ENCODE results near the gene TRABD2A.
A peak's percentile ranks its signal among the peaks of the same experiment; 100 is the strongest.

The TRABD2A gene

DNA sequence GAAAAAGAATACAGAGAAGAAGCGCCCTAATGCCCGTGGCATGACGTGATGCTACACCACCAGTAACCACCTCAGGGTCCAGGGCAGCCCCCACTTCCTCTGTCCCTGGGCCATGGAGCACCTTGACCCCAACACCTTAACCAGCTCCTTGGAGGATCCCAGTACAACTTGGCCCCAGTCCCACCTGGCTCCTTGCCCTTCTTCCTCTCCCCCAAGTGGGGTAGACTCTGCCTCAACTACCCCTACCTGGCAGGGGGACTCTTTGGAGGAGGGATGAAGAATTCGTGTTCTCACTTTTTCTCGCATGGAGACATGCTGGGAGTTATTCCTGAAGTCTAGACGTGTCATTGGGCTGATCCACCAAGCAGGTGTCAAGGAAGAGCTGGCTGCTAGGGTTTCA, 18.9 kb downstream of the TRABD2A start:
- in situ Hi-C loops (cut with MboI; ENCODE audit: low pct_unique_long_range_greater_than_20kb, low sequenced_read_pairs), result no loop called here
- DNase-seq, result no peak

DNA sequence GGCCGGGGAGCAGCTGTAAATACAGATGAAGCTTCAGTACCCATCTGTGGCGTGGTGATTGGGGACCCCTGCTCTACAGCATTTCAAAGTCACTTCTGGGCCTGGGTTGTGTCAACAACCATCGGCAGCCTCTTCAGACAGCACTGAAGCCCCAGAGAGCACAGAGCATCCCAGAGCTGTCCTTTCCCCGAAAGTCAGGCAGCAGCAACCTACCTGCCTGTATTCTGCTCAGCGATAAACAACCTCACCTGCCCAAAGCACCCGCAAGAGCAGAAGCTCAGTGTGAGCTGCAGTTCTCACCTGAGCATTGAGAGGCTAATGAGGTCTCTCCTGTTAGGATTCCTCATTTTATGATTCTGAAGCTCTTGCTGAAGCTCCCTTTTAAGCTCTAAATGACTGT, 19.3 kb downstream of the TRABD2A start:
- in situ Hi-C loops (cut with MboI; ENCODE audit: low pct_unique_long_range_greater_than_20kb, low sequenced_read_pairs), result no loop called here
- DNase-seq, result no peak

DNA sequence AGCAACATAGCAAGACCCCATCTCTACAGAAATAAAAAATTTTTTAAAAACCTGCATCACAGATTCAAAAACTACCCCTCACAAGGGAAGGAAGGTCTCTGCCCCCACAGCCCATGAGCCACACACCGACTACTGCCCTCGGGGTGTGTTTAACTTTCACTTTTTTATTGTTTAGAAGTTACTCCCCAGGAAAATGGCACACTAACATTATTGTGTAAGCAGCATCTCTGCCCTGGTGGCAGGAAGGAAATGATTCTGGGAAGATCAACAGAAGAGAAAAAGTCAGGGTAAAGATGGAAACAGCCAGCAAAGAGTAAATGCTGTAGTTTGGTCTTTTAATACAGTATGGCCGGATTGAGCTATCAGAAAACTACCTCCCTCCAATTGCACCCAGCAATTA, 21.9 kb downstream of the TRABD2A start:
- DNase-seq, result no peak
- in situ Hi-C loops (cut with MboI; ENCODE audit: low pct_unique_long_range_greater_than_20kb, low sequenced_read_pairs), result no loop called here

DNA sequence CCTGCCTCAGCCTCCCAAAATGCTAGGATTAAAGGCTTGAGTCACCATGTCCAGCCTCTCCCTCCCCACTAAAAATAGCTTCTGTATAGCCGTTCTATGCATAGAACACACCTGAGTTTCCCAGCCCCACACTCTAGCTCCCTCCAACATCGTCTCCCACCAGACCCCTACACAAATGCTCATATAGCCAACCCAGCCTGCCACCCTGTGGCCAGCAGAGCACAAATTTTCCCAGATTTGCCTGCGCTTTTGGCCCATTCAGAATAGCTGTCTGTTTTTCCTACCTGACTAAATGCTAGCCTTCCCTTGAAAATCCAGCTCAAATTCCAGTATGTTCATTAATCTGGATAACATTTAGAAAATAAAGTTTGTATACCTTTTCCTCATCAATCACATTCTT, 22.8 kb downstream of the TRABD2A start:
- no peak for DNase-seq
- in situ Hi-C loops (cut with MboI; ENCODE audit: low pct_unique_long_range_greater_than_20kb, low sequenced_read_pairs), result no loop called here

DNA sequence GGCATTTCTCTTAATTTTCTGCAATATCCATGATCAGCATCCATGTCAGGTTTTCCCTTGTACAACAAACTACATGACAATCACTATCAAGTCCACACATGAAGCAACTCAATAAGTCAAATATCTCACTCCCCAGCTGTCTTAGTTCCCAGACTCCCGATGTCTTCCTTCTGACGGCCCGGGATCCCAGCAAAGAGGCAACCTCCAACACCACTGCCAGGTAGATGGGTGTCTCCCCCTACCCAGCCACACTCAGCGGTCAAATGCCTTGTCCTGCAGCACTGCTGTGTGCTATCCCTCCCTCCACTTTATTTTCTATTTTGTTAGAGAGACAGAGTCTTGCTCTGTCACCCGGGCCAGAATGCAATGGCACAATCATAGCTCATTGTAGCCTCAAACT, 23.3 kb downstream of the TRABD2A start:
- no peak for DNase-seq
- in situ Hi-C loops (cut with MboI; ENCODE audit: low pct_unique_long_range_greater_than_20kb, low sequenced_read_pairs), result no loop called here

DNA sequence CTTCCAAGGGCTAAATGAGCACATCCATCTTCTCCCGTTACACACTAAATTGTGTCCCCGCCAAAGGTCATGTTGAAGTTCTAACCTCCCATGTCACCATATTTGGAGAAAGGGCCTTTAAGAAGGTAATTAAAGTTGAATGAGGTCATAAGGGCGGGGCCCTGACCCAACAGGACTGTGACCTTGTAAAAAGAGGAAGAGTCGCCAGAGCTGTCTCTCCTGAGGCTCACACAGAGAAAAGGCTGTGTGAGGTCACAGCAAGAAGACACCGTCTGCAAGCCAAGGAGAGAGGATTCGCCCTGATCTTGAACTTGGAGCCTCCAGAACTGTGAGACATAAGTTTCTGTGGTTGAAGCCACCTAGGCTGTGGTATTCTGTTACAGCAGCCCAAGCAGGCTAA, 24.1 kb downstream of the TRABD2A start:
- DNase-seq, result peak; percentile 67
- in situ Hi-C loops (cut with MboI; ENCODE audit: low pct_unique_long_range_greater_than_20kb, low sequenced_read_pairs), result no loop called here

DNA sequence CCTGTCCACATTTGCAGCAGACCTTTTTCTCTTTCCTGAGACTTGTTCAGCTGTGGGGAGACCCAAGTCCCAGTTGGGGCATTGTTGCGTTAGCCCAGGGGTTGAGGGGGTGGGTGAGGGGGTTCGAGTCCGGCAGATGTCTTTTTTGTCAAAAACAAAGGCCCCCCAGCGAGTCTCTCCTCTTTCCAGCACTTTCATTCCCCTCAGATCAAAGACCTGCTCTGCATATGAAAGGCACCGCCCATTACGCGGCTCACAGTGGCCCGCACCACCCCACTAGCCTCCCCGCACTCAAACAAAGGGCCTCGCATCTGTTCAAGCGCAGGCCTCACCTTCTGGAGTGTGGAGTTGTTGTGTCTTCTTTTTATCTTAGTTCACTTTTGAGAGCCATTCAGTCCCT, 25.2 kb downstream of the TRABD2A start:
- in situ Hi-C loops (cut with MboI; ENCODE audit: low pct_unique_long_range_greater_than_20kb, low sequenced_read_pairs), result no loop called here
- DNase-seq, result no peak

DNA sequence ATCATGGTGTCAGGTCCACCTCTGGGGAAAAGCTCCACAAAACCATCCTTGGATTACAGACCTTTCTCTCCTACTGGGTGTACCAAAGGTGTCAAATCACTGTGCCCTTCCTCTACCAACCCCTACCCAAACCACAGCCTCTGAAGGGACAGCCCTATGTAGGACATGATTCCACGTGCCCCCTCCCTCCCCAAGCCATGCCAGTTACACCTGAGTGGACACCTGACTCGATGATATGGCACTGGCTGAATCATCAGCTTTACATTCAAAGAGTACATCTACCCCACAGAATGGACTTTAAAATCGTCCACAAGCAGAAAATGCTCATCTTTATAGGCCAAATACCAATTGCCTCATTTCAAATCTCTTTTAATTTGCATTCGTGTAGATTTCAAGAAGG, 26.0 kb downstream of the TRABD2A start:
- no peak for DNase-seq
- in situ Hi-C loops (cut with MboI; ENCODE audit: low pct_unique_long_range_greater_than_20kb, low sequenced_read_pairs), result no loop called here

DNA sequence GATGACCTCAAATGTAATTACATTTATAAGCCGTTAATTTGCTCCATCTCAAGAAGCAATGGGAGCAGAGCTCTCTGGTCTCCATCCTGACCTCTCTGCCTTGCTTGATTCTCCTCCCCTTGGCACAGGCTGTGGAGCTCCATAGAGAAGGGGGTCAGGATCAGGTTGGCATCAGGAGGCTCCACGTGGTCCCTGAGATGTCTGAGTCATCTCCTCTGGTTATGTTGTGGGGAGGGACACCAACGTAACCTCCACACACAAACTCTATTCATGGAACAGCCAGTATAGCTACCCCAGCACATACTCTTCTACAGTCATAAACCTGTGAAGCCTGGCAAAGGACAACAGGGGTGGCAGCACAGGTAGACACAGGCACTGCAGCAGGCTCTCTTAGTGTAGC, 29.0 kb downstream of the TRABD2A start:
- in situ Hi-C loops (cut with MboI; ENCODE audit: low pct_unique_long_range_greater_than_20kb, low sequenced_read_pairs), result no loop called here

DNA sequence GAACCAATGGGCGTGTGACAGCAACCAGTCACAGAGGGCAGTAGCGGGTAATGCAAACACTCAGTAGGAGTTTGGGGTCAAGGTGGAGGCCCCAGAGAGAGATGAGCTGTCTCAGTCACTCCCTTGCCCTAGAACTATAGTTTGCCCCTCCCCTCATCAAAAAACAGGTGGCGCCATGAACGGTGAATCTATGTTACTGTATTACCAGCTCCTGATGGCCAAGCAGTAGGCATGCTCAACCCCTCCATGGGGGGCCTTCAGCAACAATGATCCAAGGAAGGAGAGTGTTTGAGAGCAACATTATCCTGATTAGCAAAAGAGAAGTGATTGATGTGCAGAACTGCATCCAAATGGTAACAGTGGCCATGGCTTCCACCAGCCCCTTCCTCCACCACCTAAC, 30.4 kb downstream of the TRABD2A start:
- no peak for DNase-seq
- in situ Hi-C loops (cut with MboI; ENCODE audit: low pct_unique_long_range_greater_than_20kb, low sequenced_read_pairs), result no loop called here

More for the DNA sequence above, 29.0 kb downstream of the TRABD2A start:
- DNase-seq, result no peak

DNA sequence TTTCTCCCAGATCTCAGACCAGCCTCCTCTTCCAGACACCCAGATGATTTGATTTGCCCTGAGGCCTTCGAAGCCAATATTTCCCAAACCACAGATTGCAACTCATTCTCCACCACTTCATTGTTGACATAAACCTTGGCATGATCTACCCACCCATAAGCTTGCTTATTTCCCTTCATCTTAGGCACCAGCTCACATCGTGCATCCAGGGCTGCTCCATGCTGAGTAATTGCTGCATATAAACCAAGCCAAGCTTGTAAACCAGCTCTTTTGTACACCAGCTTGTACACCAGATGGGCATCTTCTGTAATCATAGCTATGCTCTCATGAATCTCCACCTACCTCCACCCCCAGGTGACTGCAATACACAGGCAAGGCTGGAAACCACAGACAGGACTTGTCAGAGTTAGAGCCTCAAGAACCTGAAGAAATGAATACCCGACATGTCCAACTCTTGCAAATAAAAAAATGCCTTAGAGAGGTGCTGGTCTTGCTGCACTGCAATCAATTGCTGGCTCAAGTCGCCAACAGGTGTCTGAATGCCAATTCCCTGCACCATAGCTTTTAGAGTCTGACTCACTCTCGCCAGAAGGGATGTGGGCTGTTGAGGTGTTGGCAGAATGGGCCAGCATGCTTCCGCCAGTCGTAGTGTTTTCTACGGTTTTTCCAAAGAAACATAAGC, 31.5 kb downstream of the TRABD2A start:
- in situ Hi-C loops (cut with MboI; ENCODE audit: low pct_unique_long_range_greater_than_20kb, low sequenced_read_pairs), result no loop called here
- no peak for DNase-seq

DNA sequence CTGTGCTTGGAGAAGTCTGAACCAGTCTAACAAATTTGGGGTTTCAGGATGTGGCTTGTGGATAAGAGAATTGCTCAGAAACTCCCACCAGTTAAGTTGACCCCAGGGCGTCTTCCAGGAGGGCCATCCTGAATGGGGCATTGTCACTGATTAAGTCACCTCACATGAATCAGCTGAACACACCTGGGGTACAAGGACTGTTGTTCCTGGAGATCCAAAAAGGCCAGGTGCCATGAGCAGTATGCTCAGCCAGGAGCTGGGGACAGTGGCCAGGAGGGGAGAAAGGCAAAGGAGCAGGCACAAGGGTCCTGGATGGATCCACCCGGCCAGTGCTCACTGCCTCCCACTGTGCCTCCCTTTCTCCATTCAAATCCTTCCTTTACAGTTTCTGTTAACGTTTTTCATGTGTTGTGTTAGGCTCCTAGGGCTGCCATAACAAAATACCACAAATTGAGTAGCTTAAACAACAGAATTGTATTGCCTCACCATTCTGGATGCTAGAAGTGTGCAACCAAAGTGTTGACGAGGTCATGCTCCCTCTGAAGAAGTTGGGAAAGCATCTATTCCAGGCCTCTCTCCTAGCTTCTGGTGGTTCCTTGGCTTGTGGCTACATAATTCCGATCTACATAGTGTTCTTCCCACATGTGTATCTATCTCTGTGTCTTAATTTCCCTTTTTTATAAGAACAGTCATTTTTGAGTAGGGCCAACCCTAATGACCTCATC, 33.4 kb downstream of the TRABD2A start:
- in situ Hi-C loops (cut with MboI; ENCODE audit: low pct_unique_long_range_greater_than_20kb, low sequenced_read_pairs), result no loop called here

DNA sequence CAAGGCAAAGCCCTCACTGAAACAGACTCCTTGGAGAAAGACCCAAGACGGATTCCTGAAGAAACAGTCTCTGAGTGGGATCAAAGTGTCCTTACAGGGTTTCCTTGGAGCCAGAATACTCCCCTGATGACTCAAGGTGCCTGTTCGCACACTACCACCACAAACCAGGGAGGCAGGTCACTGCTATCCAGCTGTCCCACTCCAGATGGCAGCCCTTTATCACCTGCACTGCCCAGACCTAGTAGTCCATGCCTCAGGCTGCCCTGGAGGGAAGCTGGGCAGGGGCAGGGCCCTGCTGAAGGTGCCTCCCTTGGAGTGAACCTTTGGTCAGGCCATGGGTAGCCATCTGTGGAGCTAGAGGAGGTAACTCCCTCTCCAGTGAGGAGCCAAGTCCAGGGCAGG, 34.1 kb downstream of the TRABD2A start:
- in situ Hi-C loops (cut with MboI; ENCODE audit: low pct_unique_long_range_greater_than_20kb, low sequenced_read_pairs), result no loop called here

More for the DNA sequence above, 33.4 kb downstream of the TRABD2A start:
- no peak for DNase-seq

DNA sequence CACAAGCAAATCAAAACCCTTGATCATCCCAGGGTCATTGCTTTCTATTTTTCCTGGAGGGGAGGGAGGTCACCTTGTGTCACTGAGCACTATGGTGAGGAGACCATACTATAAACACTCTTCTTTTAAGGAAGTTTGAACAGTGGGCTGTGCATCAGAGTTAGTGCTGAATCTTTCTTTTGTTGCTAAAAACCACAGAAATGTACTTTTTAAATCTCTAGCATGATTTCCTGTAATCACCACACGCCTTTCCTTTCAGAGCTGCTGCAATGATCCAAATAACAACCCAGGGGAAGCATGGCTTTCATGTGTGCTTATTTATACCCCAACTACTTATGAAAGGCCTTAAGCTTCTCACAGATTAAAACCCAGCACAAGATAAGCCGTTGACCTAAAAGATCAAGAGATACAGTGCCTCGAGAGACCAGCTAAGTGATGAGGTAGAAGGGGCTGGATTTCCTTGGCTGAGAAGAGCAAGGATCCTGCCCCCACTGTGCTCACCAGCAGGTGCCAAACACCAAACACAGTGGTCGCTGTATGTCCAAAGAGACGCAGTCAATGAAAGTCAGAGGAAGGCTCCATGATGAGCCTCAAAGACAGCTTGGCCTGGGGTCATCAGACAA, 34.7 kb downstream of the TRABD2A start:
- in situ Hi-C loops (cut with MboI; ENCODE audit: low pct_unique_long_range_greater_than_20kb, low sequenced_read_pairs), result no loop called here
- DNase-seq, result peak; percentile 79

More for the DNA sequence above, 34.1 kb downstream of the TRABD2A start:
- no peak for DNase-seq

DNA sequence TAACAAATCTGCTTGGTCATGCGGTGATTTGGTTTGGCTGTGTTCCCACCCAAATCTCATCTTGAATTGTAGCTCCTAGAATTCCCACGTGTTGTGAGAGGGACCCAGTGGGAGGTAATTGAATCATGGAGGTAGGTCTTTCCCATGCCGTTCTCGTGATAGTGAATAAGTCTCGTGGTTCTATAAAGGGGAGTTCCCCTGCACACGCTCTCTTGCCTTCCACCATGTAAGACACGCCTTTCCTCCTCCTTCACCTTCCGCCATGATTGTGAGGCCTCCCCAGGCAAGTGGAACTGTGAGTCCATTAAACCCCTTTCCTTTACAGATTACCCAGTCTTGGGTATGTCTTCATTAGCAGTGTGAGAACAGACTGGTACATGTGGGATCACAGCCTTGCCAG, 36.7 kb downstream of the TRABD2A start:
- in situ Hi-C loops (cut with MboI; ENCODE audit: low pct_unique_long_range_greater_than_20kb, low sequenced_read_pairs), result no loop called here
- no peak for DNase-seq

DNA sequence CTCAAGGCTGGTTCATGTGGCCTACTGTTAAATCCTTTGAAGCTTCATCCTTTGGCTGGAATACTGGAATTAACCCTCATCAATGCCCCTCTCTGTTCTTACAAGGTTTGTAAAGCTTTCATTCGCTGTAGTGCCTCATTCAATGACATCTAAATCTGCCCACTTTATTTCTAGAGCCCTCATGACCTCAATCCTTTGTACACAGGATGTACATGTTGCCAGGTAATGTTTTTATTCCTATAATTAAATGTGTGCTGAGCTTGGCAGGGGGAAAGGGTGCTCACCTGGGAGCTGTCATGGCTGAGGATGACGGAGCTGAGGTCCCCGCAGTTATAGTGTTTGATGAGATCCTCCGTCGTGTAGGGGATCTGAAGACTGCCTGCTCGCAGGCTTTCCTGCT, 39.3 kb downstream of the TRABD2A start:
- in situ Hi-C loops (cut with MboI; ENCODE audit: low pct_unique_long_range_greater_than_20kb, low sequenced_read_pairs), result no loop called here
- no peak for DNase-seq

DNA sequence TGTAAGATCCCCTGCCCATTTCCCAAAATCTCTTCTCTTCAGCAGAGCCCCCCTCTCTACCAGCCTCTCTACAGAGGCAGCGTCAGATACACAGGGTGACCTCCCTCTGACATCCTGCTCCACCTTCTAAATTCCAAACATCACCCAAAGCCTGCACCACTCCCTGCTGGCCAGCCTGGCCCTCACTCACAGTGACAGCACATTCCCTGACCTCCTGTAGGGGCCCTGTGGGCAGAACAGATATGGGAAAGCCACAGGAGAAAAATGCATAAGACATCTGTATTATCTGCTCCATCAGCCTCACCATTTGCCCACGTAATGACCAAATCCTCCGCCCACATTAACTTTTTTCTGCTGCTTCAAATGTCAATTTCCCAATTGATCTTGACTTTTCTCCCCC, 40.6 kb downstream of the TRABD2A start:
- no peak for DNase-seq
- in situ Hi-C loops (cut with MboI; ENCODE audit: low pct_unique_long_range_greater_than_20kb, low sequenced_read_pairs), result no loop called here

DNA sequence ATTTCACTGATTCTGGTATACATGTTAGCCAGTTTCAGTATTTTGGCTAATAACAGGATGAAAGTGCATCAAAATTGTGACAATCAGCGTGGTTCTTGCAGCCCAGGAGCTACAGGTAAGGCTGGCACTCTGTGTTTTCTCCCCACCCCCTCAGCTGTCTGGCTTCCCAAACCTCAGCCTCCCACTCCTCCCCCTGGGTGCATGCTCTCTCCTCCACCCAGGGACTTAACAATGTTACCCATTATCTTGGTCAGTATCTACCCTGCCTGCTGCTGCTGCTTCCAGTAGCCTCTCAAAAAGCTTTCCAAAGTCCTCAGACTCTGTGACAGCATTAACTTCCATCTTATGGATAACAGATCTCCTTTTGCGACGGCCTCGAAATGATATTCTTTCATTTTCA, 41.0 kb downstream of the TRABD2A start:
- in situ Hi-C loops (cut with MboI; ENCODE audit: low pct_unique_long_range_greater_than_20kb, low sequenced_read_pairs), result no loop called here

DNA sequence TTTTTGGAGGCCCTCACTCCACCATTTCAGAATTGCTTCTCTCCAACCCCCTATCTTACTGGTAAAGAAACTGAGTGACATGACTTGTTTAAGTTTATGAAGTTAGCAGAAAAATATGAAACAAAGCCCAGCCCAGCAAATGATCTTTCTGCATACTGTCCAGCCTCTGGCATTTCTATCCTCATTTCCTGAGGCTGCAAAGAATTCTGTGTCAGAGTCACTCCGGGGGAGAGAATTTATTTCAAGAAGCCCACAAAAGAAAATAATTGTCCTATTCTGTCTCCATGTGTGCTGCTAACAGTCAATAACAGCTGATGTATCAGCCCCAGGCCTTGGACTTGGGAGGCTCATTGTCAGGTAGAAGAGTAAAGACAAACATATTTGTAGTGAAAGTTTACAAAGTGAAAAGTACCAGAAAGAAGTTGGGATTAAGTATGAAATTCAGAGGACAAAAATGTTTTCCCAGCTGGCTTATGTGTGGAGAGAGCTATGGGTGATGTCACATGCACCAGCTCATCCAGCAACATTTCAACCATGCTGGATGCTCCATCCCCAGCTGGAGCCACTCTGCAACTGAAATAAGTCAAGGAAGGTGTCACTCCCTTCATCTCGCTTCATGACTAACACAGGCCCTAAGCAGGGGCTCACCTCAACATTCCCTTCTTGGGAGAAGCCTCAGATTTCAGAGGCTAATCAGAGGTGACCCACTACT, 42.3 kb downstream of the TRABD2A start:
- in situ Hi-C loops (cut with MboI; ENCODE audit: low pct_unique_long_range_greater_than_20kb, low sequenced_read_pairs), result no loop called here
- DNase-seq, result no peak

More for the DNA sequence above, 41.0 kb downstream of the TRABD2A start:
- no peak for DNase-seq

DNA sequence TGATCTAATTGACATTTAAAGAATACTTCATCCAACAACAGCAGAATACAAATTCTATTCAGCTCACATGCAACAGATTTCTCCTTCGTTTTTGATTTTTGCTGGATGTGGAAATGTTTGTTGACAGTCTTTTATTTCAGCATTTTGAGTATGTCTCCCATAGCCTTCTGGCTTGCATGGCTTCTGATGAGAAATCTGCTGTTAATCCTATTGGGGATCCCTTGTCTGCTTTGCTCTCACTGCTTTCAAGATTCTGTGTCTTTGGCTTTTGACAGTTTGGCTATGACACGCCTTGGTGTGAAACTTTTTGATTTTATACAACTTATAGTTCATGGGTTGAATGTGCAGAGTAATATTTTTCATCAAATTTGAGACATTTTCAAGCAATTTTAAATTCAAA, 44.7 kb downstream of the TRABD2A start:
- DNase-seq, result no peak
- in situ Hi-C loops (cut with MboI; ENCODE audit: low pct_unique_long_range_greater_than_20kb, low sequenced_read_pairs), result no loop called here

Data from KBM-7 (cell line).